HG02852 (cell line): ENCODE results near the gene GALNT18.

Source experiments
- ATAC-seq: cut with Tn5 transposase; IDR thresholded peaks from one replicate; pipeline ENCODE4 v1.9.1; 2021; ENCODE audit warnings: mild to moderate bottlenecking, moderate library complexity; ENCODE audit not compliant: unreplicated experiment

GALNT18 gene

DNA sequence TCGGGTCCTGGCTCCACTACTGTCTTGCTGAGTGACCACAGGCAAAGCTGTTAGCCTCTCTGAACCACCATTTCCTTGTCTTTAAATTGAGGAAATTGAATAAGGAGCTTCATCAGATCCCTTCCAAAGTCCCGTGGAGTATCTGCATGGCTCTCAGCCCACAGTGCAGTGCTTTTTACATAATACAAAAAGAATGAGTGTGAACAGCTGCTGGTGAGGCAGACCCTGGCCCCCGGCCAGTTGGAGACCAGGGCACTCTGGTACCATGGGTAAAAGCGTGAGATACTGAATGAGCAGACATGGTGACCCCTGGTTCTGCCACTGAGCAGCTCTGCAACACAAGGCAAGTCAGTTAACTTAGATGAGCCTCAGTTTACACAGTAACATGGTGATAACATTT is 86.8 kb downstream of the GALNT18 start:
- no peak for ATAC-seq

DNA sequence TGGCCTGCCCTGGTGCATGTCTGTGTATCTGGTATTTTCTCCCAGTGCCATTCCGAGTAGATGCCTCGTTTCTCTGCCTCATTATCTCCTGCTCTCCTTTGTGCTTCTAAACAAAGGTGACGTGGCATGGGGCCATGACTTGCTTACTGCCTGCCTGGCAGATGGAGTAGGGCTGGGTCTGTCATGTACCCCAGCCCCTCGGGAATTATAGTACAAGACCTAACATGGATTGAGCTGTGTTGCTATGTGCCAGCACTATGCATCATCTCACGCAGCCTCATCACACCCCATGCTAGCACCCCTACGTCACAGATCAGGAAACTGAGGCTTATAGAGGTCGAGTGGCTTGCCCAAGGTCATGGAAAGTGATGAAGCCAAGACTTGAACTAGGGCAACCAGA is 88.1 kb downstream of the GALNT18 start:
- no peak for ATAC-seq

DNA sequence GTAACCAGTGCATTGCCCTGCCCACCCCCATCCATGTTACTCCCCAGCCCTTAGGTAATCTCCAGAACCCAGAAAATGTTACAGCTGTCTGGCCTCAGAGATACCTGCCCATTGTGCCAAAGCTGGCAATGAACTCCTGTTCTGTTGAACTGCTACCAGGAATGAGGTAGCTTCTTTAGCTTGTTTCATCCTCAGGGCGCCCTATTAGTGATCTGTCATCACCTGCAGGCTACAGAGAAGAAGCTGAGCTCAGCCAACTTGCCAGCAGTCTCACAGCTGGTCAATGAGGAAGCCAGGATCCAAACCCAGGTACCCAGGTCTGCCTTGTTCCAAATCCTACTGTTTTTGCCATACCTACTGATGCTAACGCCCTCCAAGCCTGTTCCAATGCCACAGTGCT is 88.7 kb downstream of the GALNT18 start:
- no peak for ATAC-seq

DNA sequence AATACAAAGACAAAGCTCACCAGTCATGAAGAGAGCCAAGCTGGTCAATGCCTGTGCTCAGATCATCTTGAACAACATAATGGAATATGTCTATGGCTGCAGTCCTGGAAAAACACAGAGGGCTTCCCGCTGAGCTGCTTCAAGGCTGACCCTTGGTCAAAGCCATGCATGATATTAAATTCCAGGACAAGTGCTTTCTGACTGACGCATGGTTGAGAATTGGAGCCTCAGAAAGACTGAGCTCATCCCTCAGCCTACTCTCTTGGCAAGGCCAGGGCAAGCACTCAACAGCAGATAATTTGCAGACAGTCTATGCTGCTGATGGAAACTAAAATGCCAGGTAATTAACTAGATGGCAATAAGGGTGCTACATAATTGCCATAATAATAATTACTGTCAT is 89.2 kb downstream of the GALNT18 start:
- no peak for ATAC-seq

DNA sequence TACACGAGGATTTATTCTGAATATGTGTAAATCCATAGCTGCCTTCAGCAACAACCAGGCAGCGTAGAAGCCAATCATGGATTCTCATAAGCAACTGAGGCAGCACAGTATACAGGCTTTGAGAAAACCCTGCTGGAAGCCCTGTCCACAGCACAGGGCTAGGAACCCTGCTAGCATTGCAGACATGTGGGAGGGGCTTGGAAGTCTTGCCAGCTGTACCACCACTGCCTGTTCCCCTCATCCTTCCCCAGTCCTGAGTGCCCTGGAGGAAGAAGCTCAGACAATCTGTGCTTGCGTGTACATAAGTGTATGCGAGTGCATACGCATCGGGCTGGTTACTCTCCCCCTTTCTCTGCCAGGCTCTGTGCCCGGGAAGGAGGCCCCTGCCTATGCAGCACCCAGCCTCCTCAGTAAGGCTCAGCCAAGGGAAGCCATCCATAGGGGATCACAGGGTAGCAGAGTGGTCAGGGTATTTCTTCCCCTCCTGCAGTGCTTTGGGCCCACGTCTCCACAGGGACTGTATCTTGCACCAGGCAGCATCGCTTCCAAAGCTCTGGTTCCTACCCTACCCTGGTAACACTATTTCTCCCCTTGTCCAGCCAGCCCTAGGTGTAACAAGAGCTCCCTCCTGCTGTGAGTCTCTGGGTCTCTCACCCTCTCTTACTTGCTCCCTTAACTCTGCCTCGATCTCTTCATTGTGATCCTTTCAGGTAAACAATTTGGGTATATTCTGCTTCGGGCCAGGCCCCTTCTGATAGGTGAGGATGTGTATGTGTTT is 90.5 kb downstream of the GALNT18 start:
- no peak for ATAC-seq

DNA sequence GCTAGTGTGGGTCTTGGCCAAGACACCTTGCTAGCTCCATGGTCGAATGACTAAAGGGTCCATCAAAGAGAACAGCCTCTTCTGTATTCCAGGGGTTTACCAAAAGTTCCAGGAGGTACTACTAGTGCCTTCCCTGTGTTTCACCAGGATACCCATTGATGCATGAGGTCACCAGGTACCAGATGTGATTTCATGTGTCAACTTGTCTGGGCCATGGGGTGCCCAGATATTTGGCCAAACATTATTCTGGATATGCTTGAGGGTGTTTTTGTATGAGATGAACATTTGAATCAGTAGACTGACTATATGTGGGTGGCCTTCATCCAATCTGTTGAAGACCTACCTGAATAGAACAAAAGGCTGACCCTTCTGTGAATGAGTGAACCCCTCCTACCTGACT is 92.8 kb downstream of the GALNT18 start:
- no peak for ATAC-seq

DNA sequence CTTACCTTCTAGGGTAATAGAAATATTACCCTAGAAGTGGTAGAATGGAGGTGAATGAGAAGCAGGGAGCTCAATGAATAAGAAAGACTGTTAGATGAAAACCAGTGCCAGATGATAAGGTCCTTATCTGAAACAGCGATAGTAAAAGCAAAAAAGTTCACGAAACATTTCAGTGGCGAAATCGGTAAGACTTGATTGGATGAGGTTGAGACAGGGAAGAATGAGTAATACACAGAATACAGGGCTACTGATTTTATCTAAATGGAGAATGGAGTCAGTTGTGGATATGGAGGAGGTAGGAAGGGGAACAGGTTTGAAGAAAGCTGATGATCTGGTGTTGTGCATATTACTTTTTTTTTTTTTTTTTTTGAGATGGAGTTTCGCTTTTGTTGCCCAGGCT is 96.5 kb downstream of the GALNT18 start:
- no peak for ATAC-seq

DNA sequence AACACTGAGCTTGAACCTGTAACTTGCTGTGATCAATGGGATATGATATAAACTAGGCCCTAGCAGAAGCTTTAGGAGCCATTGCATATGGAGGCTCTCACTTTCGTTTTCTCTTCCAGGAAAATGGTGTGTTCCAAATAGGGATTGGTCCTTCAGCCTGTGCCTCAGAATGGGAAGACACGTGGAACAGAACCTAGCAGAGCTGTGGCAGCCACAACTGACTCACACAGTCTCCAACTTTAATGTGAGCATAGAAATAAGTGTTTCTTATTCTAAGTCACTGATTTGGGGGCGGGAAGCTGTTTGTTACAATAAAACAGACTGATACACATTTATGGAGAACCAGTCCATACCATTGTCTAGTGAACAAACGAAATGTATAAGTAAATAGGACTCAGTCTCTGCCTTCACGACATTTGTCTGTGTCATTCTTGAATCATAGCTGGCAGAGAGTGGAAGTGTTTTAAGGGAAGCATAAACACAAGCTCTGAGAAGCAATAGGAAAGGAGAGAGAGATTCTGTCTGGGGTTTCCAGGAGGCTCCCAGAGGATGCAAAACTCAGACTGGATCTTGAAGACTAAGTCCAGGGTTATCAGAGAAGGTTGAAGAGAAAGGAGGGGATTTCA is 97.3 kb downstream of the GALNT18 start:
- no peak for ATAC-seq

DNA sequence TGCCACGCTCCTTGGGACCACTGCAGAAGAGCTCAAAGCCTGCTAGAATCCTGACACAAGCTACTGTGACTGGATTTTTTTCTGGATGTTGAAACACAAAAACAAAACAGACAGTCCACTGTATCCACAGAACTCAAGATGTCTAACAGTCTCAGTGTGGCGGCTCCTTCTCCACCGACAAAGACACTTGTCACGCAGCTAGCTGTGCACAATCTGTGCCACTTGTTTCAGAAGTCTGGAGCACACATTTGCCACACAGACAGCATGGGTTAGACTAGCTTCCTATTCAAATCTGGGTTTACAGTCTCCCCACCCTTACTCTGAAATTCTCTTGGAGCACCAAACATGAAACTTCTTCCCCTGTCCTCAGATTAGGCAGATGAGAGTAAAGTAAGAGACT is 99.2 kb downstream of the GALNT18 start:
- ATAC-seq: no peak

DNA sequence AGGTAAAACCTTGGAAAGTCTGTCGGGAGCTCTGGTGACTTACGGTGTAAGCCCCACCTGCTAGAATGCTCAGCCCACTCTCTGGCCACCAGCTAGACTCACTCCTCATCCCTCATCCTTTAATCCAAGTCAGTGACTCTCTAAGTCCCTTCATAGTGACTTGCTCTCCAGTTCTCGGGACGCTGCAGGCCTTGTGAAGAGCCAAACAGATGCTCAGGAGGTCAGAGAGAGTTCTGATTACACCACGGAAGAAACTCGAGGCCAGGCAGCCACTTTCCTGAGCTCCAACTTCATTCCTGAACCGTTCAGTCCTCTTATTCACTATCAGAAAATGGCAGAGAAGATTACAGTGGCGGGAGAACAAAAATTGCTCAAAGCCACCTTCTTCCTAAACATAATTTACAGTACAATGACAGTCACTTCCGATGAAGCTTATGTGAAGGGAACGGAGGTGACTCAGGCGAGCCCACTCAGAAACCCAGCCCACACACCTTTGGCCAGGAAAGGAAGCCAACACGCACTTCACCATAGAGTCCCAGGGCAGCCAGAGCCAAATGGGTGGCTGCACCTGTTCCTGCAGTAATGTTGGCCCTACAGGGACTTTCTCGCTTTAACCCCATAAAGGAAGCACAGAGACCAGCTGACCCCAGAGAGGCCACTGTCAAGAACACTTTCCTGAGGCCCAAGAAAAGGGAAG is 100.4 kb downstream of the GALNT18 start:
- no peak for ATAC-seq

DNA sequence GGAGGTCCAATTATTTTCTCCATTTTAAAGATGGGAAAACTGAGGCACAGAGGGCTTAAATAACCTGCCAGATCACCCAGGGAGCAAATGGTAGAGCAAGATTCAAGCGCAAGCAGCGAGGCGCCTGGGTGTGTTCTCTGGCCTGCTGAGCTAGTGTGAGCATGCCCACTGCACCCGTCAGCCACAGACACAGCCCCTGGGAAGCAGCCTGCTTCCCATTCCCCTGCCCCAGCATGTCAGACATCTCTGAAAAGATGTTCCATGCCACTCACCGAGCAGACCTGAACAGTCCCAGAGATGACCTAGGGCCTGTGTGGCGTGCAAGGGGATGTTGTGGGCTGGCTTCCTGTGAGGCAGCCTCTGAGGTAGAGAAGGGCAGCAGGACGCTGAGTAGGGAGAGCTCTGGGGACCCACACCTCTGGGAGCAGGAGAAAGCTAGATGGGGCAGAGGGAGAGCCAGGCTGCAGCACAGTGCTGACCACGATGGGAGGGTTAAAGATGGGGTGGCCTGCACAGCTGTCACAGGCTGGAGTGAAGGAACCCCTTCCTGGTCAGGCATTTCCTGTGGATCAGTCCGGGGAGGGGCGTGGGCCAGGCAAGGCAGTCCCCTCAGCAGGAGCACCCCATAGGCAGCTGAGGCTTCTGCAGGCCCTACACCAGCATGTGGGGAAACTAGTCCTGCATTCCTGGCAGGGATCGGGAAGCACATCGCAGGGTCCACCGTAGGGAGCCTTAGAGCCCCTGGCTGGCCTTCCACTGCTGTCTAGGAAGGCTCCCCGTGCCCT is 101.4 kb downstream of the GALNT18 start:
- no peak for ATAC-seq

DNA sequence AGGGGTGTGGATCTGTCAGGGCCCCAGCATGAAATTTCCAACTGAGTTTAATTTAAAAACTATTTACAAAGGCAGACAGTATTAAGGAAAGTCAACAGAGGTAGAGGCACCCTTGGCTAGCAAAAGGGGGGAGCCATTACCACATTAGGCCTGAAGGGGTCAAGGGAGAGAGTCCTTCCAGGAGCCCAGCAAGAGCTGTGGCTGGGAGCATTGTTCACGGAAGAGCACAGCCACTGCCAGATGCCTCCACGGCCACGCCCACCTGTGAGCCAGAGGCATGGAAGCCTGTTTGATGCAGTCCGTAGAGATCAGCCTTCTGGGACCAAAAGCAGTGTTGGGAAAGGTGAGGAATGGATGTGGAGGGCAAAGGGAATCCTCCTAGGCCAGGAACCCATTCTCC is 102.6 kb downstream of the GALNT18 start:
- no peak for ATAC-seq

DNA sequence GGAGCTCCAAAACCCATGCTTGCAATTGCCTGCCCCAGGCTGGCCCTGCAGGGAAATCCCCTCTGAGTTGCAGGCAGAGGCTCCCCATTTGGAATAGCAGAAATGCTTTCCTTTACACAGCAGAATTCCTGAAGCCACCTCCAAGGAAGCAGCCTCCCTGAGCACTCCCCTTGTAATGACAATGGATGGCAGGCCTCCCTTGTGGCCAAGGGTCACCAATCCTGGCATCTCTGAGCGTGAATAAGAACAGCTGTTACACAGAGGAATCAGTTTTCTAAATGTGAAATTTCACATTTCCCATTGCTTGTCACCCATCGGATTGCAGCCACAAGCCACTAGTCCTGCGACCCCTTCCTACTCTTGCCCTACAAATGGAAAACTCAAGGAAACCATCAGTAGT is 107.6 kb downstream of the GALNT18 start:
- no peak for ATAC-seq

DNA sequence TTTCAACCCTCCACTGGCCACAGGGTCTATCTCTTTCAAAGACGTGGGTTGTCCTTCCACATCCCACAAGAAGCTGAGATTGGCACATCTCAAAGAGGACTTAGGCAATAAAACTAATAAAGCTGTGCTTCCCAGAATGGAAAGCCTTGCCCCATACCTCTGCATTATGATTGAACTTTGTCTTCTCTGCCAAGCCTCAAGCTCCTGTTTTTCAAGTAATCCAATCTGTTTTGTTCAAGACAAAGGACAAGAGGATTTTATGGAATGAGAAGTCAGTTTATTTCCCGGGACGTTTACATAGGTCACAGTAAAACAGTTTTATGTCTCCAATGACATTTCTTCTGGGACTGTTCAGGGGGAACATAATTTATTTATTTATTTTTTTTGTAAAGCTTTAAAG is 108.4 kb downstream of the GALNT18 start:
- ATAC-seq: no peak

DNA sequence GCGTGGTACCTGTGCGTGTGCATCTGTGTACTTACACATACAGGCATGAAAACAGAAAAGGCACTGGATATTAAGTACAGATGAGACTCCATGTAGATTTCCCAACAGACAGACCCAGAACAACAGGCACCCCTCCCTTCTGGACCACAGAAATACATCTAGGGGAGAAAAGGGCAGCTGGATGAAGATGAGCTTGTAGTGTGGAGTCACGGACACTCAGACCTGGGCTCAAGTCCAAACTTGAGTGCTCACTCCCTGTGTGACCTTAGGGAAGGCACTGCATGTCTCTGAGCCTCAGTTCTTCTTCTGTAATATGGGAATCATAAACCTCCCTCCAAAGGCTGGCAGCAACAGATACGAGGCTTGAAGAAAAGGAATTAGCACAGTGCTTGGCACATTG is 108.9 kb downstream of the GALNT18 start:
- ATAC-seq: no peak

DNA sequence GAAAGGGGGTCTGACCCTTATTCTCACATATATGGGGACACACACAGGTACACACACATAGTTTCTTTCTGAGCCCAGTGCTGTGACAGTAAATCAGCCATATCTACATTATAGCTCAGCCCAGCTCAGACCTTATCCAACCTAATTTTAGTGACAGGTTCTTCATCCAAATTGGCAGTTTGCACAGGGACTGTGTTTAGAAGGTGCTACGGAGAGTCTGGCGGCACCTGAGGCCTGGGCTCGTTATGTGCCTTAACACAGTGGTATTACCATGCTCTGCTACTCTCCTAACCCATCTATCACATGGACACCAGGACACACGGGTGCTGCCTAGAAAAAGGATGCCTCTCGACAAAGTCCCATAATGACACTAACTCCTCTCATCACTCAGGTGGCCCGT is 109.3 kb downstream of the GALNT18 start:
- ATAC-seq: no peak

DNA sequence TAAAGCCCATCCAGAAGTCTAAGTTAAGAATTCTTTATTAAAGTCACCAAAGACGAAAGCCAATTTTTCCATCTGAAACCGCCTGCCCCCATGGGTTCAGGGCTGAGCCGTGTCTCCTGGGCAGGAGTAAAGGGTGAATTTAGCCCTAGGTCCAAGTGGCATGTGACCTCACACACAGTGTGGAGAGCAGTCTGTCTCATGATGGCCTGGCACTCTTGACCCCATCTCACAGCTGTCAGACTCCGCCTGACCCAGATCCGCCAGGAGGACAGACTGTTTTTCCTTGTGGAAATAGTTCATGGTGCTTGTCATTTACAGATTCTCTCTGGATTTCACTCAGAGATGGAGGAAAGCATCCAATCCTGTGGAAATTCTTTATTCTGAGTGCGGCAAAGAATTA is 109.7 kb downstream of the GALNT18 start:
- no peak for ATAC-seq

DNA sequence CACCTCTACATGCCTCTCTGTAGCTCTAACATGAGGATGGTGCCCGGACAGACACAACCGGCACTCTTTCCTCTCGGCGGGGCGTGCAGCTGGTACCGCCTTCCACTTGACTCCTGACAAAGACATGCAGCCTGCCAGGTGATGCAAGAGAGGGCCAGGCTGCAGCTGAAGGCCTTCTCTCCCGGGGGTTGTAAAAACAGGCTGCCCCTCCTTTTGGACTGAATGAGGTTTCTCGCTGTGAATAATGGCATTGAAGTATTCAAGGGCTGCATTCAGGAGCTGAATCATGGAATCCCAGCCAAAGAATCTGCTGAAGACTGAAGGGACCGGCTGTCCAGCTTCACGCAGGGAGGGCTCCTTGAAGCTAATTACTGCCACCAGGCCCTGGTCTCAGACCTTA is 110.9 kb downstream of the GALNT18 start:
- ATAC-seq: no peak

DNA sequence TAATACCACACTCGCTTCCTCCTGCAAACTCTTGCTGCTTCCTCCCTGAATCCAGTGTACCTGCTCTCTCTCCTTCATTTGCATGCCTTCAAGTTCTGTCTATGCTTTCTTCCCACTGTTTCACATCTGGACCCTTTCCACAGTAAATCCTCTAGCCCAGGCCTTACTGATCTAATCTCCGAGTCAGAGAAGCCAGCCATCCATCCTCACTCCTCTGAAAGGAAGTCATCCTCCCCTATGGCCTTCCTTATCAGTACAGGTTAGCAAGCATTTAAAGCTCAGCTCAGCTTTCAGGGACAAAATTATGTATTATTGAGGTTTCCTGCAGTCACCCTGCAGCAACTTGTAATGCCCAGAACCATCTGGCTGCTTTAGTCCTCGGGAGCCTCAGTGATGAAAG is 116.1 kb downstream of the GALNT18 start:
- ATAC-seq: no peak

DNA sequence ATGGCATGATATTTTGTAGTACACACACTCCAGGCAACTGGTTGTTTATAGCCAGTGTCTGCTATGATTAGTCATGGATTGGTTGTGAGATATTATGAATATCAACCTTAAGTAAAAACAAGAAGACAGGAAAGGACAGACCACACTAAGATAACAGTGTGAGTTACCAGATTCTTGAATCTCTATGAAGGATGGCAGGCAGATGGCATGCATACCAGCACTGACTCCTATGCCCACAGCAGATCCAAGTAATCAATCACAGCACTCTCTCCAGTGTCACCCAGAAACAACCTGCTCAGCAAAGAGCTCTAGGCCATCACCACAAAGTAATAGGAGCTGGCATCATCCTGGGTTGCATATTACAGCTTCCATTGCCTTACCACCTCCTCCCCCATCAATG is 116.6 kb downstream of the GALNT18 start:
- no peak for ATAC-seq

DNA sequence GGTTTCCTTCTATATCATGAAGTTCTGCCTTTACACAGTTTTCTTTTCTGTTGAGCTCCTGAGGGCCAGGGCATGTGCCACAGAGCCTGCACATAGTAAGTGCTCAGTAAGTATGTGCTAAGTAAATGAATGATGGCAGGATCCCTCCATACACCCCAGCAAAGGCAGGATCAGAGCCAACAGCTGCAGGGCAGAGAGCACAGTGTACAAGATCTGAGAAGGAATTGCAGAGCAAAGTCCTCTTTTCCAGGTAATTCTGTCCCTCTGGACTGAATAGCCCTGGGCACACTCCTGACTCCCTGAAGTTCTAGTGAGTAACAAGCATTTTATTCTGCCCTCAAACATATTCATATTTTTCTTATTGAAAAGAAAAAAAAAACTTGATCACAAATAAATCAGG is 117.7 kb downstream of the GALNT18 start:
- no peak for ATAC-seq
